ENCODE measurements around the gene MFN2. TPM values are rescaled to one million over a fixed set of nuclear protein-coding genes. Genes with fewer than 3 reads are reported as not detected.
"Not testable (repeated sequence)": the region's sequence is repeated elsewhere in the genome, so short reads cannot be mapped to it uniquely, and the experiment has no call there.

Gene MFN2
- total RNA-seq, 4 donors from 2014 or later, result 80.0 to 131 (median 111) TPM

GRCh38 chr1:12006167-12006921 lies 26.1 kb downstream of the MFN2 start:
- Histone ChIP-seq H3K4me3 (replicated peaks in 1 of 3) (no peak overlapping the region), H3K36me3 (peaks cover 73 to 79% of the 10 kb centered on the region in 2 donors), H3K27ac (peak overlapping the region; percentile 43 to 95 (median 70)), H3K9me3 (no peaks in the 10 kb centered on the region), H3K27me3 (no peaks in the 10 kb centered on the region), H3K4me1 (peaks cover 14 to 50% of the 10 kb centered on the region in 2 donors)
- peak; percentile 63 to 71 for DNase-seq
- WGBS, 2 donors, result 80% methylated on average over 14 to 17 of the region's 17 CpGs
- intact Hi-C loops (cut with DNase I), result no loop called here
- TF ChIP-seq POLR2A (IDR thresholded peaks at IDR 0.05) (no peak), CTCF (IDR thresholded peaks at IDR 0.05) (no peak)

- 90% methylated on average over 6 of the region's 6 CpGs for WGBS, 2 donors
Measured at GRCh38 chr1:12007204-12007603, 27.0 kb downstream of the MFN2 start.

GRCh38 chr1:12008355-12008754 lies 28.1 kb downstream of the MFN2 start:
- DNase-seq; H3K9me3 ChIP-seq; H3K27me3 ChIP-seq; H3K4me3 ChIP-seq (replicated peaks in 1 of 3); intact Hi-C loops (cut with DNase I): not testable (repeated sequence)
- Histone ChIP-seq H3K27ac (peak overlapping the region in 1 of 3 donors; percentile 68), H3K4me1 (peaks cover 12 to 41% of the 10 kb centered on the region in 2 donors), H3K36me3 (peaks cover 69 to 77% of the 10 kb centered on the region in 2 donors)
- 95 to 100% methylated on average over 1 to 11 of the region's 33 CpGs for WGBS, 2 donors

More at GRCh38 chr1:12007204-12007603, 27.0 kb downstream of the MFN2 start:
- Histone ChIP-seq H3K9me3 (no peaks in the 10 kb centered on the region), H3K4me1 (peaks cover 14 to 42% of the 10 kb centered on the region in 2 donors), H3K27ac (peak overlapping the region in 2 of 3 donors; percentile 70 to 95), H3K27me3 (no peaks in the 10 kb centered on the region), H3K4me3 (replicated peaks in 1 of 3) (no peak overlapping the region), H3K36me3 (peaks cover 75 to 80% of the 10 kb centered on the region in 2 donors)
- no peak for TF ChIP-seq POLR2A (IDR thresholded peaks at IDR 0.05)
- no peak for TF ChIP-seq CTCF (IDR thresholded peaks at IDR 0.05)
- intact Hi-C loops (cut with DNase I), result no loop called here
- DNase-seq, result no peak

- no peaks in the 10 kb centered on the region for H3K27me3 ChIP-seq
- TF ChIP-seq POLR2A (IDR thresholded peaks at IDR 0.05) (no peak), CTCF (IDR thresholded peaks at IDR 0.05) (no peak)
- H3K36me3 ChIP-seq, result peaks cover 58 to 68% of the 10 kb centered on the region in 2 donors
- H3K27ac ChIP-seq, result no peak overlapping the region
- no peak overlapping the region for H3K4me3 ChIP-seq (replicated peaks in 1 of 3)
- intact Hi-C loops (cut with DNase I), result no loop called here
- no peak for DNase-seq
- whole genome bisulfite sequencing, 2 donors, result 96 to 97% methylated on average over 9 of the region's 9 CpGs
- no peaks in the 10 kb centered on the region for H3K9me3 ChIP-seq
- peaks cover 12 to 52% of the 10 kb centered on the region in 2 donors for H3K4me1 ChIP-seq
Measured at GRCh38 chr1:12009318-12009947, 29.2 kb downstream of the MFN2 start.

GRCh38 chr1:12010746-12011570 lies 30.7 kb downstream of the MFN2 start:
- Histone ChIP-seq H3K9me3 (no peaks in the 10 kb centered on the region), H3K27me3 (no peaks in the 10 kb centered on the region), H3K27ac (no peak overlapping the region), H3K4me3 (replicated peaks in 1 of 3) (no peak overlapping the region), H3K4me1 (peaks cover 2 to 44% of the 10 kb centered on the region in 2 donors), H3K36me3 (peaks cover 45 to 53% of the 10 kb centered on the region in 2 donors)
- no peak for DNase-seq
- WGBS, 2 donors, result 87 to 92% methylated on average over 16 of the region's 16 CpGs
- TF ChIP-seq CTCF (IDR thresholded peaks at IDR 0.05) (no peak), POLR2A (IDR thresholded peaks at IDR 0.05) (no peak)
- intact Hi-C loops (cut with DNase I), result no loop called here
